GM19467 (cell line): Measurements from ENCODE around the gene TSHZ2.

ENCODE experiments used
- ATAC-seq: cut with Tn5 transposase; IDR thresholded peaks from one replicate; pipeline ENCODE4 v1.9.1; 2021; ENCODE audit warnings: mild to moderate bottlenecking, moderate library complexity; ENCODE audit not compliant: unreplicated experiment

Gene TSHZ2

GRCh38 chr20:52972190-52972937 is at the start of gene TSHZ2:
TSHZ2 (plus strand) TSS chr20:52972358; CDS start chr20:52973294, 936 bp downstream.
- no peak for ATAC-seq

GRCh38 chr20:52922436-52922835 is 49.7 kb upstream of the TSHZ2 start:
- no peak for ATAC-seq

- no peak for ATAC-seq
Measured at GRCh38 chr20:52923123-52923937, 48.8 kb upstream of the TSHZ2 start.

GRCh38 chr20:52924411-52925271 is 47.5 kb upstream of the TSHZ2 start:
- ATAC-seq: no peak

GRCh38 chr20:52926505-52926904 is 45.7 kb upstream of the TSHZ2 start:
- ATAC-seq: no peak

- no peak for ATAC-seq
Measured at GRCh38 chr20:52933867-52934266, 38.3 kb upstream of the TSHZ2 start.

- no peak for ATAC-seq
Measured at GRCh38 chr20:52936351-52937340, 35.5 kb upstream of the TSHZ2 start.

- ATAC-seq: no peak
Measured at GRCh38 chr20:52937591-52938100, 34.5 kb upstream of the TSHZ2 start.

GRCh38 chr20:52939141-52939540 is 33.0 kb upstream of the TSHZ2 start:
- ATAC-seq: no peak

GRCh38 chr20:52941808-52942207 is 30.4 kb upstream of the TSHZ2 start:
- no peak for ATAC-seq

- ATAC-seq: no peak
Measured at GRCh38 chr20:52943185-52943841, 28.8 kb upstream of the TSHZ2 start.

GRCh38 chr20:52945268-52945667 is 26.9 kb upstream of the TSHZ2 start:
- ATAC-seq: no peak

GRCh38 chr20:52945862-52946522 is 26.2 kb upstream of the TSHZ2 start:
- ATAC-seq: no peak

GRCh38 chr20:52948491-52948890 is 23.7 kb upstream of the TSHZ2 start:
- ATAC-seq: no peak

- no peak for ATAC-seq
Measured at GRCh38 chr20:52953020-52953419, 19.1 kb upstream of the TSHZ2 start.

GRCh38 chr20:52954849-52955248 is 17.3 kb upstream of the TSHZ2 start:
- no peak for ATAC-seq

GRCh38 chr20:52958211-52958610 is 13.9 kb upstream of the TSHZ2 start:
- ATAC-seq: no peak

GRCh38 chr20:52959125-52959524 is 13.0 kb upstream of the TSHZ2 start:
- ATAC-seq: no peak

- no peak for ATAC-seq
Measured at GRCh38 chr20:52962183-52962582, 10.0 kb upstream of the TSHZ2 start.
